GM12878 (cell line): ENCODE results near the gene IL23R. TPM values are rescaled to one million over a fixed set of nuclear protein-coding genes. Genes with fewer than 3 reads are reported as not detected.
A peak's percentile ranks its signal among the peaks of the same experiment; 100 is the strongest.

Experiments used
- BCL11A ChIP-seq: IDR thresholded peaks from 2 replicates; pipeline ENCODE4 v1.6.1; 2011; ENCODE audit warnings: low read depth, low read length
- BCLAF1 ChIP-seq: fragments of 450-650 bp; IDR thresholded peaks from 2 replicates; pipeline ENCODE4 v1.6.1; 2017; ENCODE audit warnings: antibody characterized with exemption, mild to moderate bottlenecking, moderate library complexity
- BRCA1 ChIP-seq: IDR thresholded peaks from 2 replicates; pipeline ENCODE4 v1.6.1; 2011; ENCODE audit warnings: low read depth, low read length, improper control_type of control experiment
- CEBPZ ChIP-seq: fragments of 150-350 bp; IDR thresholded peaks from 2 replicates; pipeline ENCODE4 v1.6.1; 2016; ENCODE audit warnings: low read depth, low read length
- CTCF ChIP-seq, 3 experiments: IDR thresholded peaks in 2 of 3; conservative IDR thresholded peaks in 1 of 3; 2 replicates each; pipeline ENCODE4 v1.5.1; 2011; ENCODE audit warnings: low read depth in 3 of 3, low read length in 3 of 3, mild to moderate bottlenecking in 3 of 3, control low read depth in 2 of 3, moderate library complexity in 2 of 3, inconsistent platforms in 1 of 3, mixed read lengths in 1 of 3; ENCODE audit not compliant: control insufficient read depth in 2 of 3, insufficient read depth in 1 of 3; ENCODE audit errors: extremely low read depth in 1 of 3
- CUX1 ChIP-seq: IDR thresholded peaks from 2 replicates; pipeline ENCODE4 v1.6.1; 2012; ENCODE audit warnings: improper control_type of control experiment, low read depth, low read length; ENCODE audit not compliant: insufficient replicate concordance
- ESRRA ChIP-seq: IDR thresholded peaks from 2 replicates; pipeline ENCODE4 v1.6.1; 2012; ENCODE audit warnings: mild to moderate bottlenecking, low read length, improper control_type of control experiment
- GABPA ChIP-seq: IDR thresholded peaks from 2 replicates; pipeline ENCODE4 v1.6.1; 2014; ENCODE audit warnings: antibody characterized with exemption, low read depth, mild to moderate bottlenecking, inconsistent platforms
- IRF3 ChIP-seq: fragments of 450-650 bp; IDR thresholded peaks from 2 replicates; pipeline ENCODE4 v1.6.1; 2014; ENCODE audit warnings: mild to moderate bottlenecking
- MXI1 ChIP-seq: fragments of 150-350 bp; IDR thresholded peaks from 2 replicates; pipeline ENCODE4 v1.6.1; 2011; ENCODE audit warnings: low read depth, mild to moderate bottlenecking, inconsistent platforms, low read length, improper control_type of control experiment
- NR2C2 ChIP-seq: IDR thresholded peaks from 2 replicates; pipeline ENCODE4 v1.6.1; 2011; ENCODE audit warnings: borderline replicate concordance, low read depth; ENCODE audit not compliant: control insufficient read depth, insufficient read length
- SUPT20H ChIP-seq: IDR thresholded peaks from 2 replicates; pipeline ENCODE4 v1.6.1; 2011; ENCODE audit warnings: low read depth, mild to moderate bottlenecking, low read length, moderate library complexity, borderline replicate concordance; ENCODE audit not compliant: control insufficient read depth
- TCF7 ChIP-seq: IDR thresholded peaks from 2 replicates; pipeline ENCODE4 v1.6.1; 2014; ENCODE audit warnings: antibody characterized with exemption, borderline replicate concordance
- YBX1 ChIP-seq: fragments of 450-650 bp; IDR thresholded peaks from 2 replicates; pipeline ENCODE4 v1.6.1; 2016; ENCODE audit warnings: antibody characterized with exemption
- ZNF217 ChIP-seq: fragments of 450-650 bp; IDR thresholded peaks from 2 replicates; pipeline ENCODE4 v1.6.1; 2017; ENCODE audit warnings: antibody characterized with exemption, mild to moderate bottlenecking
- polyA plus RNA-seq, 11 experiments: library from polyadenylated mRNA; depleted of rRNA in 4 of 11; unstranded in 6 of 11; stranded (reverse) in 5 of 11; fragments of >200 nt; fragmentation: Nextera tagmentation in 4 of 11; fragmentation: Illumina TruSeq in 1 of 11; extraction: Ambion mirVana in 4 of 11; extraction: Trizol in 1 of 11; gene quantifications; 1 replicate in 1 of 11; 2 replicates in 10 of 11; pipeline versions ENCODE4 v1.2.1 to v1.2.3, GENCODE V29; 2011 to 2016; ENCODE audit warnings: inconsistent platforms in 2 of 11, missing spikeins in 2 of 11, low read depth in 1 of 11
- total RNA-seq, 4 experiments: library from RNA; depleted of rRNA in 3 of 4; stranded (reverse); fragments of >200 nt in 3 of 4; fragmentation: Illumina TruSeq in 1 of 4; extraction: Trizol in 1 of 4; gene quantifications; 2 replicates each; pipeline versions ENCODE4 v1.2.1 to v1.2.3, GENCODE V29; 2013 to 2021

The IL23R gene
- total and polyA plus RNA-seq, 10 of the 15 experiments (the other 5 are each of a cell fraction or from before 2014, with no cell fraction given), result 0.16 to 6.4 (median 0.59) TPM

- TF ChIP-seq GABPA, result no peak
- TF ChIP-seq MXI1, result 0 out of 2 replicates have a peak, but pooled peaks have one; percentile 55
- no peak for TF ChIP-seq SUPT20H
- no peak for TF ChIP-seq BCLAF1
- no peak for TF ChIP-seq YBX1
- no peak for TF ChIP-seq TCF7
- no peak for TF ChIP-seq NR2C2
- no peak for TF ChIP-seq ZNF217
- TF ChIP-seq IRF3, result no peak
- TF ChIP-seq BCL11A, result no peak
- no peak for TF ChIP-seq BRCA1
- TF ChIP-seq CUX1, result peak; percentile 37
- no peak for TF ChIP-seq CEBPZ
- peak; percentile 68 to 87 (median 78) for TF ChIP-seq CTCF (IDR thresholded peaks at IDR 0.05 in 2 of 3, conservative IDR thresholded peaks at IDR 0.05 in 1 of 3; ENCODE audit: control insufficient read depth in 2 of 3, extremely low read depth in 1 of 3, insufficient read depth in 1 of 3, low read depth in 3 of 3, low read length in 3 of 3)
- no peak for TF ChIP-seq ESRRA
Observed at GRCh38 chr1:67149179-67149770, 17.0 kb upstream of the IL23R start (continued).
